Urinary bladder (tissue), 4 donors: Measurements from ENCODE around the gene SYNE3. TPM values are rescaled to one million over a fixed set of nuclear protein-coding genes. Genes with fewer than 3 reads are reported as not detected.

Source experiments
- DNase-seq: peaks from one replicate; pipeline ENCODE4 v3.0.0-alpha.2; 2015; ENCODE audit errors: extremely low spot score
- H3K27ac ChIP-seq: one replicate; pipeline ENCODE4 v1.5.1; 2013; ENCODE audit warnings: low read depth, mild to moderate bottlenecking, moderate library complexity
- H3K36me3 ChIP-seq: one replicate; pipeline ENCODE4 v1.6.1; 2013; ENCODE audit warnings: mild to moderate bottlenecking, moderate library complexity; ENCODE audit not compliant: insufficient read depth
- H3K4me1 ChIP-seq: one replicate; pipeline ENCODE4 v1.6.1; 2013; ENCODE audit warnings: mild to moderate bottlenecking, moderate library complexity; ENCODE audit not compliant: insufficient read depth
- H3K4me3 ChIP-seq: one replicate; pipeline ENCODE4 v1.5.1; 2013; ENCODE audit warnings: low read depth, low read length
- WGBS: extraction: QIAGEN DNeasy Blood & Tissue Kit; methylation state at CpG from one replicate; pipeline ENCODE4 v1.1.7; 2013; 5-methylcytosine and 5-hydroxymethylcytosine counted together
- polyA plus RNA-seq: library from polyadenylated mRNA; stranded (reverse); fragments of 200-250 nt; gene quantifications from one replicate; pipeline ENCODE4 v1.2.3, GENCODE V29; 2013
- small RNA-seq: library from RNA; depleted of rRNA; stranded (forward); fragments of <200 nt; gene quantifications from one replicate; pipeline ENCODE3, GENCODE V24; 2014
- total RNA-seq: library from RNA; depleted of rRNA; stranded (reverse); fragments of >200 nt; gene quantifications from one replicate; pipeline ENCODE4 v1.2.3, GENCODE V29; 2014
- donor health status: healthy with polysubstance abuse.
- donor health status: healthy.

Gene SYNE3
- total and polyA plus RNA-seq, 2 donors = 4.5 to 14.6 TPM

- H3K4me1 ChIP-seq = no peaks in the 10 kb centered on the region
- 94% methylated on average over 6 of the region's 6 CpGs for WGBS
- no peak for DNase-seq
- H3K27ac ChIP-seq = no peak overlapping the region
- no peak overlapping the region for H3K4me3 ChIP-seq
- H3K36me3 ChIP-seq = no peaks in the 10 kb centered on the region
Measured at GRCh38 chr14:95467232-95467631, 49.2 kb downstream of the SYNE3 start.

Small RNA genes within 50 kb of the gene (small RNA-seq; reads per million reads assigned to genes)
- gene SCARNA13 = 4.1 reads per million, percentile 91 among the genes with 10 or more reads in this experiment

Other genes starting within 250 kb of the SYNE3 start
- 11.1 TPM for gene CLMN, start 196.7 kb downstream of the SYNE3 start, total RNA-seq
- 4.3 TPM for gene CLMN, start 196.7 kb downstream of the SYNE3 start, polyA plus RNA-seq
- 28.9 TPM for gene GLRX5, start 18.4 kb upstream of the SYNE3 start, total RNA-seq
- gene GLRX5, start 18.4 kb upstream of the SYNE3 start, polyA plus RNA-seq = 39.4 TPM
- not detected for gene TCL1B, start 169.8 kb upstream of the SYNE3 start, total RNA-seq
- not detected for gene TCL1B, start 169.8 kb upstream of the SYNE3 start, polyA plus RNA-seq
- 2.0 TPM for gene TCL1A, start 197.5 kb upstream of the SYNE3 start, total RNA-seq
- gene TCL1A, start 197.5 kb upstream of the SYNE3 start, polyA plus RNA-seq = 0.08 TPM